IMR-90 (cell line): Measurements from ENCODE around the gene ABITRAM.

Experiments used
- BHLHE40 ChIP-seq: fragments of 150-350 bp; IDR thresholded peaks from 2 replicates; pipeline ENCODE4 v1.6.1; 2016; ENCODE audit warnings: mild to moderate bottlenecking, low read depth, low read length
- CEBPB ChIP-seq: IDR thresholded peaks from 2 replicates; pipeline ENCODE4 v1.6.1; 2012; ENCODE audit warnings: low read depth, low read length, improper control_type of control experiment
- CHD1 ChIP-seq: IDR thresholded peaks from 2 replicates; pipeline ENCODE4 v1.6.1; 2012; ENCODE audit warnings: low read depth, low read length, improper control_type of control experiment
- CTCF ChIP-seq: conservative IDR thresholded peaks from 2 replicates; pipeline ENCODE4 v1.5.1; 2012; ENCODE audit warnings: mild to moderate bottlenecking, low read depth, low read length, improper control_type of control experiment
- ELK1 ChIP-seq: fragments of 150-350 bp; IDR thresholded peaks from 2 replicates; pipeline ENCODE4 v1.6.1; 2016; ENCODE audit warnings: low read depth, mild to moderate bottlenecking, low read length, moderate library complexity, borderline replicate concordance
- MAFK ChIP-seq: IDR thresholded peaks from 2 replicates; pipeline ENCODE4 v1.6.1; 2012; ENCODE audit warnings: low read depth, low read length, improper control_type of control experiment
- MAZ ChIP-seq: IDR thresholded peaks from 2 replicates; pipeline ENCODE4 v1.6.1; 2012; ENCODE audit warnings: low read depth, mild to moderate bottlenecking, low read length, improper control_type of control experiment, moderate library complexity, borderline replicate concordance
- NFE2L2 ChIP-seq: fragments of 150-350 bp; IDR thresholded peaks from 2 replicates; pipeline ENCODE4 v1.6.1; 2016; ENCODE audit warnings: low read depth, mild to moderate bottlenecking, low read length
- POLR2A ChIP-seq: IDR thresholded peaks from 2 replicates; pipeline ENCODE4 v1.6.1; 2012; ENCODE audit warnings: mild to moderate bottlenecking, low read depth, low read length
- RAD21 ChIP-seq: IDR thresholded peaks from 2 replicates; pipeline ENCODE4 v1.6.1; 2012; ENCODE audit warnings: low read length, improper control_type of control experiment
- RCOR1 ChIP-seq: IDR thresholded peaks from 2 replicates; pipeline ENCODE4 v1.6.1; 2012; ENCODE audit warnings: mild to moderate bottlenecking, low read length, improper control_type of control experiment; ENCODE audit not compliant: insufficient replicate concordance
- RFX5 ChIP-seq: IDR thresholded peaks from 2 replicates; pipeline ENCODE4 v1.8.0; 2012; ENCODE audit warnings: low read depth, mild to moderate bottlenecking, low read length, moderate library complexity
- SMC3 ChIP-seq: fragments of 150-350 bp; IDR thresholded peaks from 2 replicates; pipeline ENCODE4 v1.6.1; 2016; ENCODE audit warnings: low read depth, mild to moderate bottlenecking, antibody characterized with exemption, low read length, moderate library complexity
- TF ChIP-seq, protein P1 (sequence below): fragments of 150-350 bp; IDR thresholded peaks from 2 replicates; pipeline ENCODE4 v1.6.1; 2017; ENCODE audit warnings: mild to moderate bottlenecking, antibody characterized with exemption, low read length, low read depth

DNA sequence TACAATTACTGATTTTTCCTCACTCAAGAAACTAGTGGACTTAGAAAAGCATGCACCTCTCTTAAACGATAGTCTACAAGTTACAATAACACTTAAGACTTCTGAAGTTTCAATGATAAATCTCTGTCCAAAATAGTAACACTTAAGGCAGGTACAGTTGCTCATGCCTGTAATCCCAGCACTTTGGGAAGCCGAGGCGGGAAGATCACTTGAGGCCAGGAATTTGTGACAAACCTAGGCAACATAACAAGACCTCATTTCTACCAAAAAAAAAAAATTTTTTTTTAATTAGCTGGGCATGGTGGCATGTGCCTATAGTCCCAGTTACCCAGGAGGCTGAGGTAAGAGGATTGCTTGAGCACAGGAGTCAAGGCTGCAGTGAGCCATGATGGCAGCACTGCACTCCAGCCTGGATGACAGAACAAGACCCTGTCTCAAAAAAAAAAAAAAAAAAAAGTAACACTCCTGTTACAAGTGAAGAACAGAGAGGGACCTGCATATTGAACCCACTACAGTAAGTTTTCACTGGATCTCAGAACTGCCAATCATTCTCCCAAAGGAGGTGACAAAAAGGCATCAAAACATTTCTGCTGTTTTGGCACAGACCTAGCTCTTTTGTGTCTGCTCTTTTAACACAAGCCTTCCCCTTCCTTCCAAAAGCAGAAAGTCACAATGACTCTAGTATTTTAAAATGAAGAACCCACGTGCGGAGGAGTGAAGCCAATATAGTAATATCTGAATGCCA, 3.5 kb downstream of the ABITRAM start:
- TF ChIP-seq RAD21, result no peak
- TF ChIP-seq CEBPB, result no peak
- TF ChIP-seq CTCF, result no peak
- TF ChIP-seq MAFK, result no peak
- no peak for TF ChIP-seq RFX5
- TF ChIP-seq, protein P1, sequence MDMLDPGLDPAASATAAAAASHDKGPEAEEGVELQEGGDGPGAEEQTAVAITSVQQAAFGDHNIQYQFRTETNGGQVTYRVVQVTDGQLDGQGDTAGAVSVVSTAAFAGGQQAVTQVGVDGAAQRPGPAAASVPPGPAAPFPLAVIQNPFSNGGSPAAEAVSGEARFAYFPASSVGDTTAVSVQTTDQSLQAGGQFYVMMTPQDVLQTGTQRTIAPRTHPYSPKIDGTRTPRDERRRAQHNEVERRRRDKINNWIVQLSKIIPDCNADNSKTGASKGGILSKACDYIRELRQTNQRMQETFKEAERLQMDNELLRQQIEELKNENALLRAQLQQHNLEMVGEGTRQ, result no peak
- TF ChIP-seq BHLHE40, result no peak
- no peak for TF ChIP-seq POLR2A
- TF ChIP-seq ELK1, result no peak
- TF ChIP-seq NFE2L2, result no peak
- no peak for TF ChIP-seq RCOR1
- TF ChIP-seq SMC3, result no peak
- TF ChIP-seq MAZ, result no peak
- TF ChIP-seq CHD1, result no peak
